ENCODE data around the gene CHPF. TPM values are rescaled to one million over a fixed set of nuclear protein-coding genes. Genes with fewer than 3 reads are reported as not detected.
A peak's percentile ranks its signal among the peaks of the same experiment; 100 is the strongest.

CHPF gene
- total RNA-seq, 1 donor from 2014 or later: 151 TPM

DNA sequence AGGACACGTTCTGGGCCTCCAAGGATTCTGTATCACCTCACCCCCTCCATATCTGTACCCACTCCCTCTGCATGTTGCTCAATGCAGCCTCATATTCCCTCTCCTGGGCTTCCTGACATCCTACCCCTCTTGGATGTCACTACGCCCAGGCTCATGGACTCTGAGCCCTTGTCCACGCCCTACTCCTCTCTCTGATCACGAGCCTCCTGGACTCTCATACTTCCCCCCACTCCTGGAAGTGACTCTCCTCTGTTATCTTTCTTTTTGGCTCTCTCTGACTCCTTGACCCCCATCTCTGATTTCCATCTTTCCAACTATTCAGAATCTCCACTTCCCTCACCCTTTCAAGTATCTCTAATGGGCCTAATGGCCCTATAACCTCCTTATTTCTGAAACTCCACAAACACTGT is 2.3 kb upstream of the CHPF start:
- H3K9me3 Mint-ChIP-seq (ENCODE audit: unreplicated experiment): no peaks in the 10 kb centered on the region
- DNase-seq (ENCODE audit: low read depth): no peak

DNA sequence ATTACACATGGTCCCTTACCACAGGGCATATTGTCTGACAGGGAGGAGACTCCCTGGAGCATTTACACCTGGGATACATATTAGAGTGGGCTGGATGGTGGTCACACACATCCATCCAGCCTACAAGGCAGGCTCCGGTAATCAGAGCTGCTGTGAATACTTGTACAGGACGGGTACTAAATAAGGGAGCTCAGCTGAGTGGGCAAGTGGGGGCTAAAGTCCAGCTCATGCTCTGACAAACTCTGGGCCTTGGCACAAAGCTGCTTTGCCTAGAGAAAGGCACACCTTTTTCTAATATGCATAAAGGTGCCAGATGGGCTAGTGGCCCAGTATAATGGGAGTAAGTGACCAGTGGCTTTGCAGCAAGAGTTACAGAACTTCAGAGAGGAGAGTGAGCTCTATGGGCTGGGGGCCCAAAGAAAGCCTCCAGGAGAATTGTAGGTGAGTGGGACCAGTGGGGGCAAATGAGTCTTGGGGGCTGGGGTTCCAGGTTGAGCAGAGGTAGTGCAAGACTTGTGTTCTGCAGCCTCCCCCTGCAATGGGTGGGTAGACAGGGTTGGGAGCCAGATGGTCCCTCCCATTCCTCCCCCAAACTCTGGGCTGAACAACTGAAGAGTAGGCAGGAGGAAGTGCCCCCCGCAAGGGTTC is 1.8 kb upstream of the CHPF start:
- Histone ChIP-seq H3K27ac (ENCODE audit: low read depth, low read length) (no peak overlapping the region), H3K4me2 (ENCODE audit: low read length) (no peak overlapping the region), H4K20me1 (ENCODE audit: insufficient read depth, low read length) (peaks cover 24% of the 10 kb centered on the region), H3K79me2 (ENCODE audit: insufficient read depth, low read length) (peaks cover 27% of the 10 kb centered on the region), H2AFZ (ENCODE audit: low read depth, low read length) (no peak overlapping the region), H3K9me3 (ENCODE audit: insufficient read depth, low read depth, low read length) (no peaks in the 10 kb centered on the region), H3K9ac (ENCODE audit: low read length) (no peak overlapping the region), H3K27me3 (ENCODE audit: insufficient read depth, low read length) (no peaks in the 10 kb centered on the region), H3K36me3 (ENCODE audit: insufficient read depth, low read length) (peaks cover 9% of the 10 kb centered on the region), H3K4me3 (ENCODE audit: insufficient read depth, low read depth, low read length) (no peak overlapping the region), H3K4me1 (ENCODE audit: insufficient read depth, low read length) (peaks cover 17% of the 10 kb centered on the region)
- Mint-ChIP-seq H3K4me1 (ENCODE audit: low read depth, unreplicated experiment) (peaks cover 8% of the 10 kb centered on the region), H3K36me3 (ENCODE audit: low read depth, unreplicated experiment) (peaks cover 24% of the 10 kb centered on the region), H3K9me3 (ENCODE audit: unreplicated experiment) (no peaks in the 10 kb centered on the region), H3K27me3 (ENCODE audit: low read depth, unreplicated experiment) (peaks cover 24% of the 10 kb centered on the region), H3K4me3 (ENCODE audit: unreplicated experiment) (peak overlapping the region; percentile 88), H3K27ac (ENCODE audit: unreplicated experiment) (no peak overlapping the region)
- TF ChIP-seq EZH2 (IDR thresholded peaks at IDR 0.05; ENCODE audit: insufficient read depth, low read length): no peak
- TF ChIP-seq, protein P1, sequence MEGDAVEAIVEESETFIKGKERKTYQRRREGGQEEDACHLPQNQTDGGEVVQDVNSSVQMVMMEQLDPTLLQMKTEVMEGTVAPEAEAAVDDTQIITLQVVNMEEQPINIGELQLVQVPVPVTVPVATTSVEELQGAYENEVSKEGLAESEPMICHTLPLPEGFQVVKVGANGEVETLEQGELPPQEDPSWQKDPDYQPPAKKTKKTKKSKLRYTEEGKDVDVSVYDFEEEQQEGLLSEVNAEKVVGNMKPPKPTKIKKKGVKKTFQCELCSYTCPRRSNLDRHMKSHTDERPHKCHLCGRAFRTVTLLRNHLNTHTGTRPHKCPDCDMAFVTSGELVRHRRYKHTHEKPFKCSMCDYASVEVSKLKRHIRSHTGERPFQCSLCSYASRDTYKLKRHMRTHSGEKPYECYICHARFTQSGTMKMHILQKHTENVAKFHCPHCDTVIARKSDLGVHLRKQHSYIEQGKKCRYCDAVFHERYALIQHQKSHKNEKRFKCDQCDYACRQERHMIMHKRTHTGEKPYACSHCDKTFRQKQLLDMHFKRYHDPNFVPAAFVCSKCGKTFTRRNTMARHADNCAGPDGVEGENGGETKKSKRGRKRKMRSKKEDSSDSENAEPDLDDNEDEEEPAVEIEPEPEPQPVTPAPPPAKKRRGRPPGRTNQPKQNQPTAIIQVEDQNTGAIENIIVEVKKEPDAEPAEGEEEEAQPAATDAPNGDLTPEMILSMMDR (IDR thresholded peaks at IDR 0.05; ENCODE audit: insufficient read depth, low read depth, low read length): no peak
- FAIRE-seq: no peak
- no peak for DNase-seq (ENCODE audit: low read depth)

More for the DNA sequence above, 2.3 kb upstream of the CHPF start:
- Histone ChIP-seq H3K4me1 (ENCODE audit: insufficient read depth, low read length) (peaks cover 17% of the 10 kb centered on the region), H3K9ac (ENCODE audit: low read length) (no peak overlapping the region), H3K79me2 (ENCODE audit: insufficient read depth, low read length) (peaks cover 22% of the 10 kb centered on the region), H3K4me2 (ENCODE audit: low read length) (no peak overlapping the region), H3K27me3 (ENCODE audit: insufficient read depth, low read length) (no peaks in the 10 kb centered on the region), H3K9me3 (ENCODE audit: insufficient read depth, low read depth, low read length) (no peaks in the 10 kb centered on the region), H4K20me1 (ENCODE audit: insufficient read depth, low read length) (peaks cover 22% of the 10 kb centered on the region), H2AFZ (ENCODE audit: low read depth, low read length) (no peak overlapping the region), H3K4me3 (ENCODE audit: insufficient read depth, low read depth, low read length) (no peak overlapping the region), H3K27ac (ENCODE audit: low read depth, low read length) (no peak overlapping the region), H3K36me3 (ENCODE audit: insufficient read depth, low read length) (peaks cover 5% of the 10 kb centered on the region)
- Mint-ChIP-seq H3K4me1 (ENCODE audit: low read depth, unreplicated experiment) (peaks cover 8% of the 10 kb centered on the region), H3K27ac (ENCODE audit: unreplicated experiment) (no peak overlapping the region), H3K4me3 (ENCODE audit: unreplicated experiment) (peak overlapping the region; percentile 4), H3K36me3 (ENCODE audit: low read depth, unreplicated experiment) (peaks cover 22% of the 10 kb centered on the region), H3K27me3 (ENCODE audit: low read depth, unreplicated experiment) (peaks cover 25% of the 10 kb centered on the region)
- TF ChIP-seq, protein P1 (IDR thresholded peaks at IDR 0.05; ENCODE audit: insufficient read depth, low read depth, low read length): no peak
- no peak for TF ChIP-seq EZH2 (IDR thresholded peaks at IDR 0.05; ENCODE audit: insufficient read depth, low read length)
- FAIRE-seq: no peak

DNA sequence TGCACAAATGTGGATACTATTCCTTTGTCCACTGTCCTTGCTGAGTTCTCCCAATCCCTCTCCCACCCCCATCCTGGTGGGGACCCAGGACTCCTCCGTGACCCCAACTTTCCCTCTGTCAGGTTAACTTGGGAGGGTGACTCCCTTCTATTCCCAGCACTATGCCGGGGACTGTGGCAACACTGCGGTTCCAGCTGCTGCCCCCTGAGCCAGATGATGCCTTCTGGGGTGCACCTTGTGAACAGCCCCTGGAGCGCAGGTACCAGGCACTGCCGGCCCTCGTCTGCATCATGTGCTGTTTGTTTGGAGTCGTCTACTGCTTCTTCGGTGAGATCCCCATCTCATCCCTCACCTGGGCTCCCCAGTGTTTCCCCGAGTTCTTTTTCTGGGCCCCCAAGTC is 958 bp upstream of the CHPF start:
- H3K4me3 ChIP-seq (ENCODE audit: insufficient read depth, low read depth, low read length): peak overlapping the region; percentile 72
- H3K36me3 Mint-ChIP-seq (ENCODE audit: low read depth, unreplicated experiment): peaks cover 24% of the 10 kb centered on the region
- no peaks in the 10 kb centered on the region for H3K9me3 Mint-ChIP-seq (ENCODE audit: unreplicated experiment)
- peaks cover 32% of the 10 kb centered on the region for H4K20me1 ChIP-seq (ENCODE audit: insufficient read depth, low read length)
- H3K9ac ChIP-seq (ENCODE audit: low read length): peak overlapping the region; percentile 54
- no peak for FAIRE-seq
- peak overlapping the region; percentile 88 for H3K4me3 Mint-ChIP-seq (ENCODE audit: unreplicated experiment)
- H3K27ac Mint-ChIP-seq (ENCODE audit: unreplicated experiment): no peak overlapping the region
- H3K4me2 ChIP-seq (ENCODE audit: low read length): peak overlapping the region; percentile 96
- H3K27me3 Mint-ChIP-seq (ENCODE audit: low read depth, unreplicated experiment): peaks cover 24% of the 10 kb centered on the region
- no peak for DNase-seq (ENCODE audit: low read depth)
- H3K4me1 ChIP-seq (ENCODE audit: insufficient read depth, low read length): peaks cover 17% of the 10 kb centered on the region
- H3K79me2 ChIP-seq (ENCODE audit: insufficient read depth, low read length): peaks cover 34% of the 10 kb centered on the region
- no peaks in the 10 kb centered on the region for H3K27me3 ChIP-seq (ENCODE audit: insufficient read depth, low read length)
- H3K4me1 Mint-ChIP-seq (ENCODE audit: low read depth, unreplicated experiment): peaks cover 8% of the 10 kb centered on the region
- no peak overlapping the region for H2AFZ ChIP-seq (ENCODE audit: low read depth, low read length)
- H3K36me3 ChIP-seq (ENCODE audit: insufficient read depth, low read length): peaks cover 12% of the 10 kb centered on the region
- no peak for TF ChIP-seq EZH2 (IDR thresholded peaks at IDR 0.05; ENCODE audit: insufficient read depth, low read length)
- TF ChIP-seq, protein P1 (IDR thresholded peaks at IDR 0.05; ENCODE audit: insufficient read depth, low read depth, low read length): no peak
- no peak overlapping the region for H3K27ac ChIP-seq (ENCODE audit: low read depth, low read length)
- H3K9me3 ChIP-seq (ENCODE audit: insufficient read depth, low read depth, low read length): no peaks in the 10 kb centered on the region

Measured in astrocyte (in vitro differentiated cells and primary cell).